ENCODE results near the gene SRSF6. TPM values are rescaled to one million over a fixed set of nuclear protein-coding genes. Genes with fewer than 3 reads are reported as not detected.

Gene SRSF6
- total RNA-seq, 1 donor from 2014 or later = 68.1 TPM

- no peak for DNase-seq (ENCODE audit: low read depth)
- H3K27me3 ChIP-seq (ENCODE audit: control insufficient read depth, insufficient read depth, low read length) = no peaks in the 10 kb centered on the region
- no peak overlapping the region for H3K4me3 ChIP-seq (ENCODE audit: low read depth, low read length)
- no peak for TF ChIP-seq CTCF (IDR thresholded peaks at IDR 0.05; ENCODE audit: insufficient read depth, low read length, poor library complexity, severe bottlenecking)
- peaks cover 4% of the 10 kb centered on the region for H3K36me3 ChIP-seq (ENCODE audit: control insufficient read depth, insufficient read depth, low read length)
Observed at GRCh38 chr20:43464219-43464790, 6.6 kb downstream of the SRSF6 start.

GRCh38 chr20:43465625-43465943 lies 7.9 kb downstream of the SRSF6 start:
- Histone ChIP-seq H3K4me3 (ENCODE audit: low read depth, low read length) (no peak overlapping the region), H3K36me3 (ENCODE audit: control insufficient read depth, insufficient read depth, low read length) (peaks cover 4% of the 10 kb centered on the region), H3K27me3 (ENCODE audit: control insufficient read depth, insufficient read depth, low read length) (no peaks in the 10 kb centered on the region)
- DNase-seq (ENCODE audit: low read depth) = no peak
- no peak for TF ChIP-seq CTCF (IDR thresholded peaks at IDR 0.05; ENCODE audit: insufficient read depth, low read length, poor library complexity, severe bottlenecking)

GRCh38 chr20:43467589-43467988 lies 9.9 kb downstream of the SRSF6 start:
- TF ChIP-seq CTCF (IDR thresholded peaks at IDR 0.05; ENCODE audit: insufficient read depth, low read length, poor library complexity, severe bottlenecking) = no peak

GRCh38 chr20:43472671-43473380 lies 15.1 kb downstream of the SRSF6 start:
- H3K36me3 ChIP-seq (ENCODE audit: control insufficient read depth, insufficient read depth, low read length) = no peaks in the 10 kb centered on the region
- no peaks in the 10 kb centered on the region for H3K27me3 ChIP-seq (ENCODE audit: control insufficient read depth, insufficient read depth, low read length)
- DNase-seq (ENCODE audit: low read depth) = no peak
- no peak overlapping the region for H3K4me3 ChIP-seq (ENCODE audit: low read depth, low read length)
- no peak for TF ChIP-seq CTCF (IDR thresholded peaks at IDR 0.05; ENCODE audit: insufficient read depth, low read length, poor library complexity, severe bottlenecking)

More at GRCh38 chr20:43467589-43467988, 9.9 kb downstream of the SRSF6 start:
- H3K36me3 ChIP-seq (ENCODE audit: control insufficient read depth, insufficient read depth, low read length) = peaks cover 3% of the 10 kb centered on the region
- H3K4me3 ChIP-seq (ENCODE audit: low read depth, low read length) = no peak overlapping the region
- no peak for DNase-seq (ENCODE audit: low read depth)
- H3K27me3 ChIP-seq (ENCODE audit: control insufficient read depth, insufficient read depth, low read length) = no peaks in the 10 kb centered on the region

- no peaks in the 10 kb centered on the region for H3K27me3 ChIP-seq (ENCODE audit: control insufficient read depth, insufficient read depth, low read length)
- no peak for TF ChIP-seq CTCF (IDR thresholded peaks at IDR 0.05; ENCODE audit: insufficient read depth, low read length, poor library complexity, severe bottlenecking)
- no peak for DNase-seq (ENCODE audit: low read depth)
Observed at GRCh38 chr20:43473381-43473704, 15.6 kb downstream of the SRSF6 start.

GRCh38 chr20:43477193-43477592 lies 19.5 kb downstream of the SRSF6 start:
- no peak for TF ChIP-seq CTCF (IDR thresholded peaks at IDR 0.05; ENCODE audit: insufficient read depth, low read length, poor library complexity, severe bottlenecking)

More at GRCh38 chr20:43473381-43473704, 15.6 kb downstream of the SRSF6 start:
- Histone ChIP-seq H3K4me3 (ENCODE audit: low read depth, low read length) (no peak overlapping the region), H3K36me3 (ENCODE audit: control insufficient read depth, insufficient read depth, low read length) (no peaks in the 10 kb centered on the region)

More at GRCh38 chr20:43477193-43477592, 19.5 kb downstream of the SRSF6 start:
- DNase-seq (ENCODE audit: low read depth) = no peak
- H3K4me3 ChIP-seq (ENCODE audit: low read depth, low read length) = no peak overlapping the region
- H3K36me3 ChIP-seq (ENCODE audit: control insufficient read depth, insufficient read depth, low read length) = no peaks in the 10 kb centered on the region
- H3K27me3 ChIP-seq (ENCODE audit: control insufficient read depth, insufficient read depth, low read length) = no peaks in the 10 kb centered on the region
